Ascending aorta (tissue), 2 donors: Measurements from ENCODE around the gene CRY2. TPM values are rescaled to one million over a fixed set of nuclear protein-coding genes. Genes with fewer than 3 reads are reported as not detected.
A peak's percentile ranks its signal among the peaks of the same experiment; 100 is the strongest.

ENCODE experiments used
- DNase-seq, 2 donors: peaks; one replicate each; pipeline ENCODE4 v3.0.0-alpha.2; 2019; ENCODE audit warnings: low spot score in 2 of 2
- H3K27ac ChIP-seq, 2 donors: fragments of 200-600 bp; sonication (generic); one replicate each; pipeline ENCODE4 v1.5.1; 2016 to 2017; ENCODE audit warnings: mild to moderate bottlenecking in 1 of 2
- H3K27me3 ChIP-seq: fragments of 200-600 bp; sonication (generic); one replicate; pipeline ENCODE4 v1.5.1; 2017
- H3K36me3 ChIP-seq, 2 donors: fragments of 200-600 bp; sonication (generic); one replicate each; pipeline ENCODE4 v1.5.1; 2016
- H3K4me1 ChIP-seq, 2 donors: fragments of 200-600 bp; sonication (generic); one replicate each; pipeline ENCODE4 v1.5.1; 2016 to 2017; ENCODE audit warnings: mild to moderate bottlenecking in 1 of 2
- H3K4me3 ChIP-seq, 2 donors: fragments of 200-600 bp; sonication (generic); one replicate each; pipeline ENCODE4 v1.5.1; 2016 to 2017; ENCODE audit warnings: mild to moderate bottlenecking in 1 of 2
- H3K9me3 ChIP-seq, 2 donors: fragments of 200-600 bp; sonication (generic); one replicate each; pipeline ENCODE4 v1.5.1; 2016
- intact Hi-C: fragments of 100-400 bp; cut with DNase I; formaldehyde crosslinking; loops from one replicate; pipeline ENCODE4 v1.15.1; 2023
- total RNA-seq: library from RNA; depleted of rRNA; stranded (reverse); fragments of >200 nt; gene quantifications from one replicate; pipeline ENCODE4 v1.1.0, GENCODE V29; 2016
- TF ChIP-seq, protein P1 (sequence below), 3 experiments: fragments of 200-600 bp in 2 of 3; fragments of 450-650 bp in 1 of 3; sonication (generic) in 2 of 3; IDR thresholded peaks; one replicate each; pipeline ENCODE4 v1.5.1; 2016 to 2019; ENCODE audit warnings: antibody characterized with exemption in 3 of 3, mild to moderate bottlenecking in 1 of 3, moderate library complexity in 1 of 3

Gene CRY2
- total RNA-seq, 1 donor from 2014 or later, result 29.6 TPM

GRCh38 chr11:45885921-45886721 lies 38.8 kb downstream of the CRY2 start:
- Histone ChIP-seq H3K27ac (no peak overlapping the region), H3K4me1 (peaks cover 0 to 6% of the 10 kb centered on the region in 2 donors), H3K27me3 (no peaks in the 10 kb centered on the region), H3K9me3 (no peaks in the 10 kb centered on the region), H3K36me3 (peaks cover 12 to 14% of the 10 kb centered on the region in 2 donors), H3K4me3 (peak overlapping the region; percentile 57 to 72)
- intact Hi-C loops, result no loop called here
- TF ChIP-seq, protein P1, sequence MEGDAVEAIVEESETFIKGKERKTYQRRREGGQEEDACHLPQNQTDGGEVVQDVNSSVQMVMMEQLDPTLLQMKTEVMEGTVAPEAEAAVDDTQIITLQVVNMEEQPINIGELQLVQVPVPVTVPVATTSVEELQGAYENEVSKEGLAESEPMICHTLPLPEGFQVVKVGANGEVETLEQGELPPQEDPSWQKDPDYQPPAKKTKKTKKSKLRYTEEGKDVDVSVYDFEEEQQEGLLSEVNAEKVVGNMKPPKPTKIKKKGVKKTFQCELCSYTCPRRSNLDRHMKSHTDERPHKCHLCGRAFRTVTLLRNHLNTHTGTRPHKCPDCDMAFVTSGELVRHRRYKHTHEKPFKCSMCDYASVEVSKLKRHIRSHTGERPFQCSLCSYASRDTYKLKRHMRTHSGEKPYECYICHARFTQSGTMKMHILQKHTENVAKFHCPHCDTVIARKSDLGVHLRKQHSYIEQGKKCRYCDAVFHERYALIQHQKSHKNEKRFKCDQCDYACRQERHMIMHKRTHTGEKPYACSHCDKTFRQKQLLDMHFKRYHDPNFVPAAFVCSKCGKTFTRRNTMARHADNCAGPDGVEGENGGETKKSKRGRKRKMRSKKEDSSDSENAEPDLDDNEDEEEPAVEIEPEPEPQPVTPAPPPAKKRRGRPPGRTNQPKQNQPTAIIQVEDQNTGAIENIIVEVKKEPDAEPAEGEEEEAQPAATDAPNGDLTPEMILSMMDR (IDR thresholded peaks at IDR 0.05), result no peak
- DNase-seq, result no peak

DNA sequence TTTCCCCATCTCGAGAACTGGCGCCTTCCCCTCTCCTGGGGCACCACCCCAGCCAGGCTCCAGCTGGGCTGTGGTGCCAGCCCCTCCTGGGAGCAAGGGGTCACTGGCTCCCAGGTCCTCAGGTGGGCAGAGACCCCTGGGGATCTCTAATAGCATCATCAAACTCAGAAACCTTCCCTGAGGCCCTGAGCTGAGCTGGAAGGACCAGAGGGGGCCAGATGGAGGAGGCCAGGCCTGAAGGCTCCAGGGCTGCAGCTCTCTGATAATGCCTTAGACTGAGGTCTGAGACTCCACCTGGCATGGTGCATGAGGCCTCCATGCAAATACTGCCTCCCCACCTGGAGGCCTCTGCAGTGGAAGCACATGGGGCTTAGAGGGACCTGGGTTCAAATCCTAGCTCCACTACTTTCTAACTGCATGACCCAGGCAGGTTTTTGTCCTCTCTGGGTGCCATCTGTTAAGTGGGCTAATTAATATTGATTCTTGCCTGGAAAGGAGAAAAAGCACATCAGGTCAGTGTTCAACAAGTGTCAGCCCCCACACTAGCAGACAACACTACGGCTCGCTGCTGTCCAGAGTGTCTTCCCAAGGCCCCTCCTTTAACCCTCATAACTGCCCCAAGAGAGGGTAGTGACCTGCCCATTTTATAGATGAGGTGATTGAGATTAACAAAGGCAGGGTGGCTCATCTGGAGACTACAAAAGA lies 39.7 kb downstream of the CRY2 start:
- DNase-seq, result no peak
- peaks cover 3 to 6% of the 10 kb centered on the region in 2 donors for H3K36me3 ChIP-seq
- H3K4me1 ChIP-seq, result peaks cover 0 to 6% of the 10 kb centered on the region in 2 donors
- H3K27ac ChIP-seq, result no peak overlapping the region
- H3K4me3 ChIP-seq, result no peak overlapping the region
- intact Hi-C loops, result no loop called here
- H3K9me3 ChIP-seq, result no peaks in the 10 kb centered on the region
- TF ChIP-seq, protein P1 (IDR thresholded peaks at IDR 0.05), result no peak
- no peaks in the 10 kb centered on the region for H3K27me3 ChIP-seq

GRCh38 chr11:45887587-45887986 lies 40.3 kb downstream of the CRY2 start:
- TF ChIP-seq, protein P1 (IDR thresholded peaks at IDR 0.05), result no peak
- no peak overlapping the region for H3K27ac ChIP-seq
- H3K36me3 ChIP-seq, result no peaks in the 10 kb centered on the region
- peaks cover 0 to 6% of the 10 kb centered on the region in 2 donors for H3K4me1 ChIP-seq
- no peak for DNase-seq
- H3K9me3 ChIP-seq, result no peaks in the 10 kb centered on the region
- no peak overlapping the region for H3K4me3 ChIP-seq
- no peaks in the 10 kb centered on the region for H3K27me3 ChIP-seq
- intact Hi-C loops, result no loop called here

GRCh38 chr11:45889555-45889954 lies 42.3 kb downstream of the CRY2 start:
- intact Hi-C loops, result no loop called here
- Histone ChIP-seq H3K27ac (no peak overlapping the region), H3K9me3 (no peaks in the 10 kb centered on the region), H3K27me3 (no peaks in the 10 kb centered on the region), H3K4me3 (no peak overlapping the region), H3K4me1 (peaks cover 0 to 6% of the 10 kb centered on the region in 2 donors), H3K36me3 (no peaks in the 10 kb centered on the region)
- no peak for DNase-seq
- TF ChIP-seq, protein P1 (IDR thresholded peaks at IDR 0.05), result no peak

DNA sequence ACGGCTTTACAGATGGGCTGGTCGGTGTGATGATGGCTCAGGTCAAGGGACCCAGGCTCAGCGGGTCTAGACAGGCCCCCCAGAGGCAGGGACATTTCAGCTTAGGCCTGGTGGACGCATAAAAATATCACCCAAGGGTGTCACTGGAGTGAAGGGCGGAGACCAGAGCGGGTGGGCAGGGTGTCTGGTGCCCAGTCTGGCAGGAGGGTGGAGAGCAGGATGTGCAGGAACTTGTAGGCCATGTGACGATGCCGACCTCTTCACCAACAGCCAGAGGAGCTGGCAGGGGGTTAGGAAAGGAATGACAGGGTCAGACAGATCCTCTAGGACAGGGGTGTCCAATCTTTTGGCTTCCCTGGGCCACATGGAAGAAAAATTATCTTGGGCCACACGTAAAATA lies 42.7 kb downstream of the CRY2 start:
- no peak overlapping the region for H3K4me3 ChIP-seq
- no peaks in the 10 kb centered on the region for H3K36me3 ChIP-seq
- H3K27ac ChIP-seq, result no peak overlapping the region
- intact Hi-C loops, result no loop called here
- peaks cover 0 to 6% of the 10 kb centered on the region in 2 donors for H3K4me1 ChIP-seq
- no peak for DNase-seq
- no peaks in the 10 kb centered on the region for H3K27me3 ChIP-seq
- TF ChIP-seq, protein P1 (IDR thresholded peaks at IDR 0.05), result no peak
- no peaks in the 10 kb centered on the region for H3K9me3 ChIP-seq
